Endothelial cell (in vitro differentiated cells): ENCODE results near the gene ADAT2. TPM values are rescaled to one million over a fixed set of nuclear protein-coding genes. Genes with fewer than 3 reads are reported as not detected.
A peak's percentile ranks its signal among the peaks of the same experiment; 100 is the strongest.

Experiments used
- DNase-seq: peaks from one replicate; pipeline ENCODE4 v3.0.0; 2021; ENCODE audit warnings: low spot score
- H3K27ac Mint-ChIP-seq: one replicate; pipeline ENCODE4 v1.8.0; 2021; ENCODE audit warnings: mixed read lengths, inconsistent platforms; ENCODE audit not compliant: unreplicated experiment
- H3K27me3 Mint-ChIP-seq: one replicate; pipeline ENCODE4 v1.8.0; 2021; ENCODE audit warnings: mild to moderate bottlenecking, moderate library complexity, mixed read lengths, inconsistent platforms; ENCODE audit not compliant: unreplicated experiment
- H3K36me3 Mint-ChIP-seq: one replicate; pipeline ENCODE4 v1.8.0; 2021; ENCODE audit warnings: mild to moderate bottlenecking, low read depth, mixed read lengths, inconsistent platforms; ENCODE audit not compliant: unreplicated experiment
- H3K4me1 Mint-ChIP-seq: one replicate; pipeline ENCODE4 v1.8.0; 2021; ENCODE audit warnings: mild to moderate bottlenecking, mixed read lengths, inconsistent platforms; ENCODE audit not compliant: unreplicated experiment
- H3K4me3 Mint-ChIP-seq: one replicate; pipeline ENCODE4 v1.8.0; 2021; ENCODE audit warnings: mild to moderate bottlenecking, mixed read lengths, inconsistent platforms; ENCODE audit not compliant: unreplicated experiment
- H3K9me3 Mint-ChIP-seq: one replicate; pipeline ENCODE4 v1.8.0; 2021; ENCODE audit warnings: mixed read lengths, inconsistent platforms; ENCODE audit not compliant: unreplicated experiment
- CTCF ChIP-seq: fragments of 200-600 bp; sonication (generic); IDR thresholded peaks from one replicate; pipeline ENCODE4 v1.5.0; 2021; ENCODE audit warnings: antibody characterized with exemption; ENCODE audit not compliant: unreplicated experiment
- total RNA-seq: library from RNA; stranded (reverse); fragmentation: NEBNext Ultra II Directional; extraction: Animal tissue kit (Norgen Biotek cat#: 25700); gene quantifications from one replicate; pipeline ENCODE4 v1.2.1, GENCODE V29; 2021; ENCODE audit not compliant: unreplicated experiment

Gene ADAT2
- total RNA-seq, 1 donor from 2014 or later = 10.0 TPM

- Mint-ChIP-seq H3K9me3 (no peaks in the 10 kb centered on the region), H3K4me3 (no peak overlapping the region), H3K27ac (no peak overlapping the region), H3K4me1 (peaks cover 10% of the 10 kb centered on the region), H3K27me3 (peaks cover 1% of the 10 kb centered on the region), H3K36me3 (no peaks in the 10 kb centered on the region)
- no peak for DNase-seq
- TF ChIP-seq CTCF = no peak
Observed at GRCh38 chr6:143399775-143400174, 50.7 kb downstream of the ADAT2 start.

GRCh38 chr6:143399176-143399575 is 51.3 kb downstream of the ADAT2 start:
- no peaks in the 10 kb centered on the region for H3K36me3 Mint-ChIP-seq
- peaks cover 1% of the 10 kb centered on the region for H3K27me3 Mint-ChIP-seq
- DNase-seq = no peak
- no peak overlapping the region for H3K27ac Mint-ChIP-seq
- H3K4me3 Mint-ChIP-seq = no peak overlapping the region
- H3K9me3 Mint-ChIP-seq = no peaks in the 10 kb centered on the region
- H3K4me1 Mint-ChIP-seq = peaks cover 10% of the 10 kb centered on the region
- TF ChIP-seq CTCF = no peak

GRCh38 chr6:143397227-143398222 is 53.0 kb downstream of the ADAT2 start:
- H3K9me3 Mint-ChIP-seq = no peaks in the 10 kb centered on the region
- no peaks in the 10 kb centered on the region for H3K36me3 Mint-ChIP-seq
- H3K4me3 Mint-ChIP-seq = no peak overlapping the region
- peak; percentile 27 for DNase-seq
- peak overlapping the region; percentile 68 for H3K27ac Mint-ChIP-seq
- peaks cover 10% of the 10 kb centered on the region for H3K4me1 Mint-ChIP-seq
- peaks cover 2% of the 10 kb centered on the region for H3K27me3 Mint-ChIP-seq
- TF ChIP-seq CTCF = no peak

- Mint-ChIP-seq H3K4me3 (no peak overlapping the region), H3K9me3 (no peaks in the 10 kb centered on the region), H3K27me3 (peaks cover 3% of the 10 kb centered on the region), H3K27ac (no peak overlapping the region), H3K36me3 (no peaks in the 10 kb centered on the region), H3K4me1 (peaks cover 10% of the 10 kb centered on the region)
- no peak for TF ChIP-seq CTCF
- DNase-seq = no peak
Observed at GRCh38 chr6:143396497-143397226, 53.8 kb downstream of the ADAT2 start.

GRCh38 chr6:143395699-143396098 is 54.8 kb downstream of the ADAT2 start:
- H3K4me3 Mint-ChIP-seq = no peak overlapping the region
- H3K4me1 Mint-ChIP-seq = peaks cover 5% of the 10 kb centered on the region
- H3K36me3 Mint-ChIP-seq = no peaks in the 10 kb centered on the region
- H3K9me3 Mint-ChIP-seq = no peaks in the 10 kb centered on the region
- no peak for TF ChIP-seq CTCF
- H3K27ac Mint-ChIP-seq = no peak overlapping the region
- DNase-seq = no peak
- H3K27me3 Mint-ChIP-seq = peaks cover 3% of the 10 kb centered on the region
